C4-2B (cell line): Measurements from ENCODE around the gene UHRF2.

Experiments used
- CTCF ChIP-seq: fragments of 450-650 bp; conservative IDR thresholded peaks from 2 replicates; pipeline ENCODE4 v1.5.1; 2017; ENCODE audit warnings: mild to moderate bottlenecking
- ZFX ChIP-seq: fragments of 450-650 bp; IDR thresholded peaks from 2 replicates; pipeline ENCODE4 v1.6.1; 2017

DNA sequence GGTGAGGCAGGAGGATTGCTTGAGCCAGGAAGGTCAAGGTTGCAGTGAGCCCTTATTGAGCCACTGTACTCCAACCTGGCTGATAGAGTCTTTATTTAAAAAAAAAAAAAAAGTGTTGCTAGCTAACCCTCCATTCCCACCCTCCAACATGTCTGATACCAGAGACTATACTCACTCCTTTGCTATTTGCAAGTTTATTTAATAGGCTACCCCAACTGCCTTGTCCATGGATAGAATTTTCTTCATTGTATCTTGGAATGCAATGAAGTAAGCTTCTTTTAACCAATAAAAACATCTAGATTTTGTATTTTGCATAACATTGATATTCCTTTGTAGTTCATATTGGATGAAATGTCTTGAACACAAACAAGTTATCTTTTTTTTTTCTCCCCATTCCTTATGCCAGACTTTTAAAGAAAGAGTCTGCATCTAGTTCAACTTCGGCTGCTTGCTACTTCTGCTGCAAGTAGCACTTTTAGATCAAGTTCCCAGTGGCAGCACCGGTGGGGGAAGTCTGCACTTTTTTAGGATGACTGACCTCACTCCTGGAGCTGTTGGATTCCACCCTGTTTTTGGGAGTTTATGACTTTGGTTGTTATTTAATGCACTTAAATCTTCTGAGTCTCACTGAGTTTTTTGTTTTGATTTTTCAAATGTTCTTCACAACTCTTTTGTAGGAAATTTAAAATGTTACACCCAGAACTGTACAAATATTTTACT is 112.5 kb downstream of the UHRF2 start:
- TF ChIP-seq CTCF (no peak), ZFX (no peak)
